ENCODE measurements around the gene MT1B. TPM values are rescaled to one million over a fixed set of nuclear protein-coding genes. Genes with fewer than 3 reads are reported as not detected.

The MT1B gene
- polyA plus RNA-seq, 1 of the 3 experiments (the other 2 are of a cell fraction), result not detected

DNA sequence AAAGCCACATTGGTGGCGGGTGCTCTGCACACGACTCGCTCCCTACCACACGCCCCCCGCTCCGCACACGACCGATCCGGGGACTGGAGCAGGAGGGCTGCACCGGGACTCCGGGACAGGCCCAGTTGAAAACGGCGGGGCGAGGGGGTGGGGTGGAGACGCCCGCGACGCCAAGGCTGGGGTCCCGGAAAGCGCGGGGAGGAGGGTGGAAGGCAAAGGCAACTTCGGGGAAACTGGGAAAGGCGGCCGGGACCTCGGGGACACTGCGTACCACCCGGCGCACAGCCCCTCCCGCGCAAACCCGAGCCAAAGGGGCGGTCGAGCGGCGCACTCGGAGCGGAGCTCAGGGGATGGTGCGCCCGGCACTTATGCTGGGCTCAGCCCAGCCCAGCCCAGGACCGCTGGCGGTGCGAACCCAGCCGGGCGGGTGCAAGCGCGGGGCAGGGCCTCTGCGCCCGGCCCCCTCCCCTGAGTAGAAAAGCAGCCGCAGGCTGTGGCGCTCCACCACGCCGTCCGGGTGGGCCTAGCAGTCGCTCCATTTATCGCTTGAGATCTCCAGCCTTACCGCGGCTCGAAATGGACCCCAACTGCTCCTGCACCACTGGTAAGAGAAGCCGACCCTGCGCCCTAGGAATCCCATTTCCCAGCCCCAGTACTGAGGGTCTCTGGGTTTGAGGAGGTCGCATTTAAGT lies 19.4 kb upstream of the MT1B start, which contains the start of gene MT1M:
Gene MT1M, plus strand, starts transcription at position 504 of the 692 bp plus-strand sequence. Its CDS starts 73 bp downstream, at position 577.
- Histone ChIP-seq H3F3A (replicated peaks; ENCODE audit: insufficient read depth) (no peaks in the 10 kb centered on the region), H3K4me2 (no peak within 1 kb of the TSS), H3K9me3 (no peaks in the 10 kb centered on the region), H4K20me1 (ENCODE audit: insufficient read depth) (no peaks in the 10 kb centered on the region), H2AFZ (ENCODE audit: low read depth) (peak within 1 kb of the TSS; percentile 35; the same call in 1 of the 2 replicates), H3K4me1 (ENCODE audit: control insufficient read depth in 1 of 2, insufficient read depth in 2 of 2, low read depth in 1 of 2, low read length in 1 of 2) (peaks cover 0 to 26% of the 10 kb centered on the region in 2 experiments; a peak in 1 of 4 replicates), H3K27me3 (ENCODE audit: insufficient read depth) (peaks cover 25% of the 10 kb centered on the region; the same call in 1 of the 2 replicates), H3K9me2 (no peaks in the 10 kb centered on the region), H3K27ac (ENCODE audit: low read depth in 2 of 2, low read length in 1 of 2) (no peak within 1 kb of the TSS), H3K79me2 (ENCODE audit: insufficient read depth) (no peaks in the 10 kb centered on the region), H3K36me3 (replicated peaks in 1 of 2; ENCODE audit: control insufficient read depth in 1 of 2, insufficient read depth in 2 of 2, low read length in 1 of 2) (no peaks in the 10 kb centered on the region), H3K9ac (no peak within 1 kb of the TSS), H3K4me3 (ENCODE audit: low read depth in 2 of 2, low read length in 1 of 2) (peak within 1 kb of the TSS in 1 of 2 experiments; percentile 31; a peak in 2 of 4 replicates)
- POLR2A ChIA-PET, result no interaction called here
- TF ChIP-seq TEAD4 (IDR thresholded peaks at IDR 0.05; ENCODE audit: borderline replicate concordance, insufficient read depth) (no peak), MXI1 (IDR thresholded peaks at IDR 0.05; ENCODE audit: low read depth, low read length) (no peak), FOXM1 (IDR thresholded peaks at IDR 0.05; ENCODE audit: low read depth) (no peak), REST (IDR thresholded peaks at IDR 0.05; ENCODE audit: low read depth, low read length) (no peak), CHD2 (IDR thresholded peaks at IDR 0.05; ENCODE audit: low read length, partially characterized antibody) (no peak)
- peak; percentile 66 for DNase-seq
- CTCF ChIA-PET, result interaction anchor here (1.5 kb wide), 1 partner anchor 32 kb away, joined by 3 read pairs; no protein-coding TSS in a partner anchor
- WGBS (ENCODE audit: low lambda C conversion rate), result 69% methylated on average over 45 of the region's 61 CpGs

DNA sequence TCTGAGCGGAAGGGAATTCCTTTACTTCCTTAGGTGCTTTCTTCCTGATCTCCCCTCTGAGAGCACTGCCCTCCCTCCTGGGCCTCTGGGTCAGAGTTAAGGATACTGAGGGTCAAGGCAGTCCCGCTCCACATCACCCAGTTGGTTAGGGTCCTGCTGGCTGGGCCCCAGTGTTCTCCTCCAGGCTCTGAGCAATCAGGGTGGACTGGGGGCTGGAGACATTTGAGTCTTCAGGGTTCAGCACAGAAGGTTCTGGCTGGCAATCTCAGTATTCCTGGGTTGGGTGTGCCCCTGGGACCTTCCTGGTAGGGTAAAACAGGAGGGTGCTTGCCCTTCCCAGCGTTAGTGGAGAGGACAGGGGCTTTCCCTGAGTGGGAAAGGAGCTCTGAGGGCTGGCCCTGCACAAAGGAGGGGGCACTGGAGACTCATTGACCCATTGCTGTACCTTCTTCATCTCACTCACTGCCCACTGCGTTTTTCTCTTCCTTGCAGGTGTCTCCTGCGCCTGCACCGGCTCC lies 18.8 kb upstream of the MT1B start:
- H3F3A ChIP-seq (replicated peaks; ENCODE audit: insufficient read depth), result no peaks in the 10 kb centered on the region
- H3K36me3 ChIP-seq (replicated peaks in 1 of 2; ENCODE audit: control insufficient read depth in 1 of 2, insufficient read depth in 2 of 2, low read length in 1 of 2), result no peaks in the 10 kb centered on the region
- H3K4me3 ChIP-seq (ENCODE audit: low read depth in 2 of 2, low read length in 1 of 2), result no peak overlapping the region
- H3K27me3 ChIP-seq (ENCODE audit: insufficient read depth), result peaks cover 31% of the 10 kb centered on the region; the same call in 1 of the 2 replicates
- H3K27ac ChIP-seq (ENCODE audit: low read depth in 2 of 2, low read length in 1 of 2), result no peak overlapping the region
- no peaks in the 10 kb centered on the region for H4K20me1 ChIP-seq (ENCODE audit: insufficient read depth)
- no peak for TF ChIP-seq NRF1 (IDR thresholded peaks at IDR 0.05; ENCODE audit: low read depth, low read length)
- TF ChIP-seq PBX3 (IDR thresholded peaks at IDR 0.05), result no peak
- no peak for TF ChIP-seq NFIC (IDR thresholded peaks at IDR 0.05; ENCODE audit: borderline replicate concordance)
- TF ChIP-seq POLR2AphosphoS5 (IDR thresholded peaks at IDR 0.05; ENCODE audit: low read depth, low read length), result no peak
- TF ChIP-seq MEF2A (IDR thresholded peaks at IDR 0.05; ENCODE audit: borderline replicate concordance, low read depth), result no peak
- TF ChIP-seq, protein P1, sequence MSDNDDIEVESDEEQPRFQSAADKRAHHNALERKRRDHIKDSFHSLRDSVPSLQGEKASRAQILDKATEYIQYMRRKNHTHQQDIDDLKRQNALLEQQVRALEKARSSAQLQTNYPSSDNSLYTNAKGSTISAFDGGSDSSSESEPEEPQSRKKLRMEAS (IDR thresholded peaks at IDR 0.05; ENCODE audit: low read depth), result no peak
- TF ChIP-seq FOXM1 (IDR thresholded peaks at IDR 0.05; ENCODE audit: low read depth), result no peak
- no peak for TF ChIP-seq GABPA (IDR thresholded peaks at IDR 0.05; ENCODE audit: low read depth)
- TF ChIP-seq RCOR1 (IDR thresholded peaks at IDR 0.05; ENCODE audit: low read length), result no peak
- TF ChIP-seq TEAD4 (IDR thresholded peaks at IDR 0.05; ENCODE audit: borderline replicate concordance, insufficient read depth), result no peak
- H3K4me2 ChIP-seq, result no peak overlapping the region
- WGBS (ENCODE audit: low lambda C conversion rate), result 98% methylated on average over 5 of the region's 6 CpGs
- no peak overlapping the region for H3K9ac ChIP-seq
- POLR2A ChIA-PET, result no interaction called here
- H3K9me2 ChIP-seq, result no peaks in the 10 kb centered on the region
- no peak for DNase-seq
- no peaks in the 10 kb centered on the region for H3K79me2 ChIP-seq (ENCODE audit: insufficient read depth)
- peak overlapping the region; percentile 35; the same call in 1 of the 2 replicates for H2AFZ ChIP-seq (ENCODE audit: low read depth)
- CTCF ChIA-PET, result interaction anchor here (1.2 to 1.5 kb wide), 2 partner anchors 11 to 32 kb away, joined by 3 read pairs; no protein-coding TSS in a partner anchor
- H3K4me1 ChIP-seq (ENCODE audit: control insufficient read depth in 1 of 2, insufficient read depth in 2 of 2, low read depth in 1 of 2, low read length in 1 of 2), result peaks cover 0 to 27% of the 10 kb centered on the region in 2 experiments; a peak in 1 of 4 replicates
- no peaks in the 10 kb centered on the region for H3K9me3 ChIP-seq
